Panc1 (cell line): Measurements from ENCODE around the gene OGFRL1.

Experiments
- REST ChIP-seq, 2 experiments: IDR thresholded peaks; 2 replicates each; pipeline ENCODE4 v1.6.1; 2011 to 2012; ENCODE audit warnings: low read depth in 2 of 2, control low read depth in 1 of 2, low read length in 1 of 2, mild to moderate bottlenecking in 1 of 2, moderate library complexity in 1 of 2; ENCODE audit not compliant: insufficient read depth in 1 of 2
- SIN3A ChIP-seq: IDR thresholded peaks from 2 replicates; pipeline ENCODE4 v1.6.1; 2012; ENCODE audit warnings: low read depth, mild to moderate bottlenecking, low read length, moderate library complexity, borderline replicate concordance; ENCODE audit not compliant: insufficient read depth
- TF ChIP-seq, protein P1 (sequence below): fragments of 450-650 bp; IDR thresholded peaks from 2 replicates; pipeline ENCODE4 v1.5.1; 2017; ENCODE audit warnings: mild to moderate bottlenecking

DNA sequence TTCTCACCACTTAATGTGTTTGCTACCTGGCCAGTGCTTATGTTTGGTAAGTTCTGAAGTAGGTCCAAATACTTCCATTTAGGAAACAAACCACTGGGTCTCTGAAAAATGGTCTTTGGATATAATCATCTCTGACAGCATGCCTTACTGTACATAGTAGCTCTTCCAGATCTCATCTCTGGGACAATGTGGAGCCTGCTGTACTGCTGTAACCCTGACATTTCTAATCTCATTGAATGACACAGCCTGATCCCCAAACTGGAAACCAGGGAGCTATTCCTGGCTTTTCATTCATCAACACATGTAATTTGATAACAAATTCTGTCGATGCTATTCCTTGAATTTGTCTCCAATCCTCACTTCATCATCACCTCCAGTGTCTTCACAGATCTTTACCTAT, 23.5 kb downstream of the OGFRL1 start:
- TF ChIP-seq REST (IDR thresholded peaks at IDR 0.05; ENCODE audit: insufficient read depth in 1 of 2, low read depth in 2 of 2, low read length in 1 of 2) (no peak), SIN3A (no peak)
- TF ChIP-seq, protein P1, sequence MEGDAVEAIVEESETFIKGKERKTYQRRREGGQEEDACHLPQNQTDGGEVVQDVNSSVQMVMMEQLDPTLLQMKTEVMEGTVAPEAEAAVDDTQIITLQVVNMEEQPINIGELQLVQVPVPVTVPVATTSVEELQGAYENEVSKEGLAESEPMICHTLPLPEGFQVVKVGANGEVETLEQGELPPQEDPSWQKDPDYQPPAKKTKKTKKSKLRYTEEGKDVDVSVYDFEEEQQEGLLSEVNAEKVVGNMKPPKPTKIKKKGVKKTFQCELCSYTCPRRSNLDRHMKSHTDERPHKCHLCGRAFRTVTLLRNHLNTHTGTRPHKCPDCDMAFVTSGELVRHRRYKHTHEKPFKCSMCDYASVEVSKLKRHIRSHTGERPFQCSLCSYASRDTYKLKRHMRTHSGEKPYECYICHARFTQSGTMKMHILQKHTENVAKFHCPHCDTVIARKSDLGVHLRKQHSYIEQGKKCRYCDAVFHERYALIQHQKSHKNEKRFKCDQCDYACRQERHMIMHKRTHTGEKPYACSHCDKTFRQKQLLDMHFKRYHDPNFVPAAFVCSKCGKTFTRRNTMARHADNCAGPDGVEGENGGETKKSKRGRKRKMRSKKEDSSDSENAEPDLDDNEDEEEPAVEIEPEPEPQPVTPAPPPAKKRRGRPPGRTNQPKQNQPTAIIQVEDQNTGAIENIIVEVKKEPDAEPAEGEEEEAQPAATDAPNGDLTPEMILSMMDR: no peak
